DND-41 (cell line): ENCODE measurements around the gene PPIP5K2.

ENCODE experiments used
- EZH2 ChIP-seq: IDR thresholded peaks from 3 replicates; pipeline ENCODE4 v1.6.1; 2012; ENCODE audit warnings: borderline replicate concordance, low read depth, mild to moderate bottlenecking, moderate library complexity, low read length, inconsistent platforms; ENCODE audit not compliant: severe bottlenecking
- TF ChIP-seq, protein P1 (sequence below): IDR thresholded peaks from 2 replicates; pipeline ENCODE4 v1.5.1; 2012; ENCODE audit warnings: borderline replicate concordance, low read length, moderate library complexity, mild to moderate bottlenecking; ENCODE audit not compliant: poor library complexity, severe bottlenecking; ENCODE audit errors: extremely low read depth

DNA sequence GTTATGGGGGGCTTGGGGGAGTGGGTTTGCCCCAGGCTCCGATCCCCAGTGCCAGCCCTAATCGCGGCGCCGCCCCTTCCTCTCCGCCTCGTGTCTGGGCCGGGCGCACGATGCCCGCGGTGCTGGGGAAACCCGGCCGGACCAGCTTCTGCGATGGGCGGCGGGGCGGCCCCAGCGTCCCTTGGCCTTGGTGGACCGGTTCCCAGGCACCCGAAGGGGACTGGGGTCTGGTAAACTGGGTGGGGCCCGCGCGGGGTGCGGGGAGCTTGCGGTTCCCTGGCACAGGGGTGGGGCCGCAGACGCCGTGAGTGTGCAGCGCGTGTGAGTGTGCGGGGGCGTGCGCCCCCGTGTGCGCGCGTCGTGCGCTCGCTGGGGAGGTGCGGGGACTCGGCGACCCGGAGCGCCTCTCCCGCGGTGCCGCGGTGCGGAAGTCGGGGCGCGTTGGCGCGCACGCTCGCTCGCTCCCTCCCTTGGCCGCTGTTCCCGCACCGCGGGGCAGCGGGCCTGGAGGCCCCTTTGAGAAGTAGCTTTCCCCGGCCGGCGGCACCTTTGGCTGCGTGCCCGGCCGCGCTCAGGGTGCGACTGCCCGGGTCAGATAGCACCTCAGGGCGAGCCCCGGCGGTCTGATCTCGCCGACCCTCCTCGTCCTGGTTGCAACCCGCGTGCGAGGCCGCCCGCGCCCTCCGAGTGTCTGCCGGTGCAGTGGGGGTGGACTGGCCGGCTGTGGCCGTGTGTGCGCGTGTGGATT, 139.0 kb downstream of the PPIP5K2 start:
- TF ChIP-seq, protein P1, sequence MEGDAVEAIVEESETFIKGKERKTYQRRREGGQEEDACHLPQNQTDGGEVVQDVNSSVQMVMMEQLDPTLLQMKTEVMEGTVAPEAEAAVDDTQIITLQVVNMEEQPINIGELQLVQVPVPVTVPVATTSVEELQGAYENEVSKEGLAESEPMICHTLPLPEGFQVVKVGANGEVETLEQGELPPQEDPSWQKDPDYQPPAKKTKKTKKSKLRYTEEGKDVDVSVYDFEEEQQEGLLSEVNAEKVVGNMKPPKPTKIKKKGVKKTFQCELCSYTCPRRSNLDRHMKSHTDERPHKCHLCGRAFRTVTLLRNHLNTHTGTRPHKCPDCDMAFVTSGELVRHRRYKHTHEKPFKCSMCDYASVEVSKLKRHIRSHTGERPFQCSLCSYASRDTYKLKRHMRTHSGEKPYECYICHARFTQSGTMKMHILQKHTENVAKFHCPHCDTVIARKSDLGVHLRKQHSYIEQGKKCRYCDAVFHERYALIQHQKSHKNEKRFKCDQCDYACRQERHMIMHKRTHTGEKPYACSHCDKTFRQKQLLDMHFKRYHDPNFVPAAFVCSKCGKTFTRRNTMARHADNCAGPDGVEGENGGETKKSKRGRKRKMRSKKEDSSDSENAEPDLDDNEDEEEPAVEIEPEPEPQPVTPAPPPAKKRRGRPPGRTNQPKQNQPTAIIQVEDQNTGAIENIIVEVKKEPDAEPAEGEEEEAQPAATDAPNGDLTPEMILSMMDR: no peak
- no peak for TF ChIP-seq EZH2
